ENCODE measurements around the gene SFXN1. TPM values are rescaled to one million over a fixed set of nuclear protein-coding genes. Genes with fewer than 3 reads are reported as not detected.

Gene SFXN1
- total RNA-seq, 2 experiments from 2014 or later = 147 to 154 TPM

- peaks cover 8% of the 10 kb centered on the region for H3K4me1 ChIP-seq (ENCODE audit: insufficient read depth, low read length, poor library complexity, severe bottlenecking)
- no peak for TF ChIP-seq EZH2phosphoT487 (IDR thresholded peaks at IDR 0.05; ENCODE audit: borderline replicate concordance, low read depth, low read length)
- no peak for TF ChIP-seq CTCF (conservative IDR thresholded peaks at IDR 0.05; ENCODE audit: low read length)
- no peaks in the 10 kb centered on the region for H3K79me2 ChIP-seq (ENCODE audit: insufficient read depth, low read depth, low read length)
- no peak overlapping the region for H2AFZ ChIP-seq (ENCODE audit: low read length)
- H4K20me1 ChIP-seq (ENCODE audit: insufficient read depth, low read length) = no peaks in the 10 kb centered on the region
- H3K9me3 ChIP-seq (ENCODE audit: low read length) = no peaks in the 10 kb centered on the region
- H3K27ac ChIP-seq (ENCODE audit: low read depth, low read length, poor library complexity, severe bottlenecking) = no peak overlapping the region
- DNase-seq (ENCODE audit: low spot score) = no peak
- no peaks in the 10 kb centered on the region for H3K36me3 ChIP-seq (ENCODE audit: insufficient read depth, low read length)
- no peak overlapping the region for H3K4me3 ChIP-seq (ENCODE audit: low read depth, low read length, poor library complexity, severe bottlenecking)
- CTCF ChIA-PET (ENCODE audit: unreplicated experiment) = no interaction called here
- no peak overlapping the region for H3K4me2 ChIP-seq (ENCODE audit: low read length)
- no peaks in the 10 kb centered on the region for H3K9me2 ChIP-seq (ENCODE audit: insufficient read depth, low read length)
- POLR2A ChIA-PET = interaction anchor here (1.1 to 1.2 kb wide), 2 partner anchors 11 kb away, joined by 3 to 4 read pairs; no protein-coding TSS in a partner anchor
- BruUV-seq (replicated peaks) = no TSS peak
- intact Hi-C loops (cut with micrococcal nuclease; ENCODE audit: unreplicated experiment) = no loop called here
These were observed 9.5 kb upstream of the SFXN1 start for GRCh38 chr5:175468892-175469291.

GRCh38 chr5:175469916-175470315 is 8.4 kb upstream of the SFXN1 start:
- POLR2A ChIA-PET = interaction anchor here (1.2 kb wide), 1 partner anchor 10 kb away, joined by 4 read pairs; no protein-coding TSS in a partner anchor

More at GRCh38 chr5:175469916-175470315, 8.4 kb upstream of the SFXN1 start:
- H3K4me1 ChIP-seq (ENCODE audit: insufficient read depth, low read length, poor library complexity, severe bottlenecking) = no peaks in the 10 kb centered on the region
- no peaks in the 10 kb centered on the region for H3K79me2 ChIP-seq (ENCODE audit: insufficient read depth, low read depth, low read length)
- CTCF ChIA-PET (ENCODE audit: unreplicated experiment) = no interaction called here
- H3K9me2 ChIP-seq (ENCODE audit: insufficient read depth, low read length) = no peaks in the 10 kb centered on the region
- no TSS peak for BruUV-seq (replicated peaks)
- H3K27ac ChIP-seq (ENCODE audit: low read depth, low read length, poor library complexity, severe bottlenecking) = no peak overlapping the region
- no peak overlapping the region for H3K4me3 ChIP-seq (ENCODE audit: low read depth, low read length, poor library complexity, severe bottlenecking)
- TF ChIP-seq CTCF (conservative IDR thresholded peaks at IDR 0.05; ENCODE audit: low read length) (no peak), EZH2phosphoT487 (IDR thresholded peaks at IDR 0.05; ENCODE audit: borderline replicate concordance, low read depth, low read length) (no peak)
- no peaks in the 10 kb centered on the region for H4K20me1 ChIP-seq (ENCODE audit: insufficient read depth, low read length)
- H2AFZ ChIP-seq (ENCODE audit: low read length) = no peak overlapping the region
- H3K4me2 ChIP-seq (ENCODE audit: low read length) = no peak overlapping the region
- no peak for DNase-seq (ENCODE audit: low spot score)
- intact Hi-C loops (cut with micrococcal nuclease; ENCODE audit: unreplicated experiment) = no loop called here
- H3K36me3 ChIP-seq (ENCODE audit: insufficient read depth, low read length) = no peaks in the 10 kb centered on the region
- no peaks in the 10 kb centered on the region for H3K9me3 ChIP-seq (ENCODE audit: low read length)
